Immature natural killer cell (primary cell): ENCODE measurements around the gene KRTAP10-9. TPM values are rescaled to one million over a fixed set of nuclear protein-coding genes. Genes with fewer than 3 reads are reported as not detected.
"Not testable (repeated sequence)": the region's sequence is repeated elsewhere in the genome, so short reads cannot be mapped to it uniquely, and the experiment has no call there.

Source experiments
- DNase-seq, 3 donors: peaks; one replicate each; pipeline ENCODE4 v3.0.0; 2022; ENCODE audit warnings: mixed read lengths in 1 of 3
- H3K27ac Mint-ChIP-seq, 6 donors: one replicate each; pipeline ENCODE4 v1.8.0; 2020; ENCODE audit warnings: mixed read lengths in 6 of 6, mild to moderate bottlenecking in 5 of 6, inconsistent platforms in 4 of 6, moderate library complexity in 3 of 6
- H3K27me3 Mint-ChIP-seq, 3 donors: one replicate each; pipeline ENCODE4 v1.8.0; 2020 to 2021; ENCODE audit warnings: low read depth in 3 of 3, mild to moderate bottlenecking in 3 of 3, mixed read lengths in 3 of 3, moderate library complexity in 3 of 3, inconsistent platforms in 1 of 3
- H3K36me3 Mint-ChIP-seq, 3 donors: one replicate each; pipeline ENCODE4 v1.8.0; 2020; ENCODE audit warnings: mixed read lengths in 3 of 3, inconsistent platforms in 2 of 3, mild to moderate bottlenecking in 2 of 3
- H3K4me1 Mint-ChIP-seq, 2 donors: one replicate each; pipeline ENCODE4 v1.8.0; 2020; ENCODE audit warnings: inconsistent platforms in 2 of 2, mild to moderate bottlenecking in 2 of 2, mixed read lengths in 2 of 2, moderate library complexity in 1 of 2
- H3K4me3 Mint-ChIP-seq, 5 donors: one replicate each; pipeline ENCODE4 v1.8.0; 2020; ENCODE audit warnings: mild to moderate bottlenecking in 5 of 5, mixed read lengths in 5 of 5, inconsistent platforms in 3 of 5, moderate library complexity in 3 of 5
- H3K9me3 Mint-ChIP-seq, 6 donors: one replicate each; pipeline ENCODE4 v1.8.0; 2020; ENCODE audit warnings: mild to moderate bottlenecking in 6 of 6, mixed read lengths in 6 of 6, inconsistent platforms in 4 of 6, moderate library complexity in 3 of 6
- polyA plus RNA-seq, 3 donors: library from polyadenylated mRNA; unstranded; fragments of 300-500 nt; fragmentation: Illumina TruSeq; gene quantifications; one replicate each; pipeline ENCODE4 v1.2.3, GENCODE V29; 2021

The KRTAP10-9 gene
- polyA plus RNA-seq, 3 donors from 2014 or later = not detected

DNA sequence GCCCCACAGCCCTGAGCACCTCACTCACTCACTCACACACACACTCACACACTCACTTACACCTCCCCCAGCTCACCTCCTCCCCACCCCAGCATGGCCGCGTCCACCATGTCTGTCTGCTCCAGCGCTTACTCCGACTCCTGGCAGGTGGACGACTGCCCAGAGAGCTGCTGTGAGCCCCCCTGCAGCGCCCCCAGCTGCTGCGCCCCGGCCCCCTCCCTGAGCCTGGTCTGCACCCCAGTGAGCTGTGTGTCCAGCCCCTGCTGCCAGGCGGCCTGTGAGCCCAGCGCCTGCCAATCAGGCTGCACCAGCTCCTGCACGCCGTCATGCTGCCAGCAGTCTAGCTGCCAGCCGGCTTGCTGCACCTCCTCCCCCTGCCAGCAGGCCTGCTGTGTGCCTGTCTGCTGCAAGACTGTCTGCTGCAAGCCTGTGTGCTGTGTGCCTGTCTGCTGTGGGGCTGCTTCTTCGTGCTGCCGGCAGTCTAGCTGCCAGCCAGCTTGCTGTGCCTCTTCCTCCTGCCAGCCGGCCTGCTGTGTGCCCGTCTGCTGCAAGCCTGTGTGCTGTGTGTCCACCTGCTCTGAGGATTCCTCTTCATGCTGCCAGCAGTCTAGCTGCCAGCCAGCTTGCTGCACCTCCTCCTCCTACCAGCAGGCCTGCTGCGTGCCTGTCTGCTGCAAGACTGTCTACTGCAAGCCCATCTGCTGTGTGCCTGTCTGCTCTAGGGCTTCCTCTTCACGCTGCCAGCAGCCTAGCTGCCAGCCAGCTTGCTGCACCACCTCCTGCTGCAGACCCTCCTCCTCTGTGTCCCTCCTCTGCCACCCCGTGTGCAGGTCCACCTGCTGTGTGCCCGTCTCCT is 19.7 kb downstream of the KRTAP10-9 start, which contains the start of gene KRTAP10-11:
KRTAP10-11 (plus strand) TSS at position 49 of the 856 bp plus-strand sequence; CDS start at position 94, 45 bp downstream.
- not testable (repeated sequence) for DNase-seq, H3K4me1 Mint-ChIP-seq, H3K27me3 Mint-ChIP-seq, H3K4me3 Mint-ChIP-seq
- Mint-ChIP-seq H3K36me3 (peaks cover 9 to 13% (median 11%) of the 10 kb centered on the region in 3 donors), H3K9me3 (peaks cover 10 to 30% (median 23%) of the 10 kb centered on the region in 6 donors), H3K27ac (peak within 1 kb of the TSS in 1 of 6 donors; percentile 49)

DNA sequence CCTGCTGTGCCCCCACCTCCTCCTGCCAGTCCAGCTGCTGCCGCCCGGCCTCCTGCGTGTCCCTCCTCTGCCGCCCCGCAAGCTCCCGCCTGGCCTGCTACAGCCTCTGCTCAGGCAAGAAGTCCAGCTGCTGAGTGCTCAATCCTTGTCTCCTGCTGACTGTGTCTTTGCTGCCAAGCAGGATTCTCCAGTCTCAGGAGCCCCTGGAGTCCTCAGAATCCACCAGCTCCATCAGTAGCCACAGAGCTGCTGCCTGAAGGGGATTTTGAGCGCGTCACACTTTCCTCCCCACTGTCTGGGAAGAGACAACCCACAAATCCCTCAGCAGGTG is 20.3 kb downstream of the KRTAP10-9 start:
- Mint-ChIP-seq H3K36me3 (peaks cover 9 to 13% (median 11%) of the 10 kb centered on the region in 3 donors), H3K27me3 (peaks cover 4 to 10% (median 5%) of the 10 kb centered on the region in 3 donors), H3K27ac (no peak overlapping the region), H3K4me3 (no peak overlapping the region), H3K4me1 (no peaks in the 10 kb centered on the region), H3K9me3 (peaks cover 10 to 30% (median 23%) of the 10 kb centered on the region in 6 donors)
- no peak for DNase-seq

DNA sequence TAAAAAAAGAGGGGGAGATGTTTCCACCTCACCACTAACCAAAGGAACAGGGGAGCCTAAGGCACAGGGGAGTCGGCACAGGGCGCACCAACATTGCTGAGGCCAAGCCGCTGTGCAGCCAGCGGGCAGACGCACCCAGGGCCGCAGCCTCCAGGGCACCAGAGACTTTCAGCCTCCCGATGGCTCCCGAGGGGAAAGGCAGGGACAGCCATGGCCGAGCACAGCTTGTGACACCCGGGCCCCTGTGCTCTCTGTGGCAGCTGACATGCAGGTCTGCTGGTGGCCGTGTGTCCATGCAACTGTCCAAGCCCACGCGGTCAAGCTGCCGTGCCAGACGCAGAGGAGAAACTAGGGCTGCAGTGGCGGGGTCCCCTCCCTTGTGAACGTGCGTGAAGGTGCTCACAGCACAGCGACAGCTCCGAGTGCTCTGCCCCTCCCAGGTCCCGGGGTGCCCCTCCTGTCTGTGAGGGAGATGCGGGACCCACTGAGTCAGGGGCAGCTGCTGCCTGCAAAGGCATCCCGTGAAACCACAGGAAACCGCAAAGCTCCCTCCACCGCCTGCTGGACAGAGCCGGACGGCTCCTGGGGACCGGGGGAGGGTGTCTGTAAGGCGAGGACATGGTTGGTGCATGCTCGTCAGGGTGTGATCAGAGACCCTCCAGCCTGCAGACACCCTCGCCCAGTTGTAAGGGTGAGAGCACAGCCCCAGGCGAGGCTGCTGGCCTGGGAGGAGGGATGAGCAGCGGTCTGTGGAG is 21.8 kb downstream of the KRTAP10-9 start:
- H3K9me3 Mint-ChIP-seq = peaks cover 8 to 20% (median 18%) of the 10 kb centered on the region in 6 donors
- H3K4me3 Mint-ChIP-seq = no peak overlapping the region
- no peak overlapping the region for H3K27ac Mint-ChIP-seq
- H3K27me3 Mint-ChIP-seq = peaks cover 0 to 10% (median 5%) of the 10 kb centered on the region in 3 donors
- DNase-seq = no peak
- H3K4me1 Mint-ChIP-seq = peaks cover 0 to 3% of the 10 kb centered on the region in 2 donors
- H3K36me3 Mint-ChIP-seq = peaks cover 9 to 13% (median 11%) of the 10 kb centered on the region in 3 donors

DNA sequence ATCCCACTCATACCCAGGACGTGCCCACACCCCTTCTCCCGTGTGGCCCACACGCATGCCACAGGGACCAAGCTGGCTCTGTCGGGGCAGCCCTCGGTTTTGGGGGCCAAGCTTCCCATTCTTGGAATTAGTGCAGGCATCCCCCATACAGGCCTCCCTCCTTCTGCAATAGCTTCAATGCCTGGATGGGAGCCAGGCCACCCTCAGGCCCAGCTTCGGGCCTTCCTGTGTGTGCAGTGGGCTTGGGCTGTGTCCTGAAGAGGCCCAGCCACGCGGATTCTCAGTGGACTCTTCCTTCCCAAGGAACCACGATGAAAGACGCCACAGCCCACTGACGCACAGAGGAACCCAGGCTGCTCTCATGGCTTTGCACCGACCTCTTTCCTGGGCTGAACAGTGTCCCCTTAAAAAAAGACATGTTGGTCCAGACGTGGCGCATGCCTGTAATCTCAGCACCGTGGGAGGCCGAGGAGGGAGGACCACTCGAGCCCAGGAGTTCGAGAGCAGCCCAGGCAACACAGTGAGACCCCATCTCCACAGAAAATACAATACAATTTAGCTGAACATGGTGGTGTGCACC is 22.7 kb downstream of the KRTAP10-9 start:
- Mint-ChIP-seq H3K9me3 (peaks cover 8 to 11% (median 9%) of the 10 kb centered on the region in 6 donors), H3K27ac (no peak overlapping the region), H3K4me3 (no peak overlapping the region), H3K36me3 (peaks cover 3 to 5% (median 5%) of the 10 kb centered on the region in 3 donors), H3K4me1 (peaks cover 1 to 10% of the 10 kb centered on the region in 2 donors), H3K27me3 (peaks cover 1 to 7% (median 3%) of the 10 kb centered on the region in 3 donors)
- DNase-seq = no peak

DNA sequence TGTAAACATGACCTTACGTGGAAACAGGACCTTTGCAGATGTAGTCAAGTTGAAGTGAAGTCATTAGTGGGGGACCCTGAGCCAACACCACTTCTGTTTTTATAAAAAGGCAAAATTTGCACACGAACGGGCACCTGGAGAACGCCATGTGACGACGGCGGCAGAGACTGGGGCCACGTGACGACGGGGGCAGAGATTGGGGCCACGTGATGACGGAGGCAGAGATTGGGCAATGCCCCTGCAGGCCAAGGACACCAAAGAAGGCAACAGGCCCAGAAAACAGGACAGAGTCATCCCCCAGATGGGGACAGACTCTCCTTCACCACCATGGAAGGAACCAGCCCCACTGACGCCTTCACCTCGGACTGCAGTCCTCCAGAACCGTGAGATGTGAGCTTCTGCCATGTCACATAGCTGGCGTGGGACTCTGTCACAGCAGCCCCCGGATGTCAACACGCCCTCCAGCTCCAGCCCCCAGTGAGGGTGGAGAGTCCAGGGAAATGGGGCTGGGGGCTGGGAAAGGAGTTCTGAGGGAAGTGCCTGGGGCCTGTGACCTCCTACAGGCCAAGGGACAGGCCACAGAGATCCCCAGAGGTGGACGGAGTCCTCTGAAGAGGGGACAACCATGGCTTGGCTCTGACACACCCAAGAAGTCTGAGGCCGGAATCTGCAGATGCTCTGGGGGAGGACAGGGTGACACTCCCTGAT is 23.5 kb downstream of the KRTAP10-9 start:
- H3K4me1 Mint-ChIP-seq = peaks cover 8 to 18% of the 10 kb centered on the region in 2 donors

DNA sequence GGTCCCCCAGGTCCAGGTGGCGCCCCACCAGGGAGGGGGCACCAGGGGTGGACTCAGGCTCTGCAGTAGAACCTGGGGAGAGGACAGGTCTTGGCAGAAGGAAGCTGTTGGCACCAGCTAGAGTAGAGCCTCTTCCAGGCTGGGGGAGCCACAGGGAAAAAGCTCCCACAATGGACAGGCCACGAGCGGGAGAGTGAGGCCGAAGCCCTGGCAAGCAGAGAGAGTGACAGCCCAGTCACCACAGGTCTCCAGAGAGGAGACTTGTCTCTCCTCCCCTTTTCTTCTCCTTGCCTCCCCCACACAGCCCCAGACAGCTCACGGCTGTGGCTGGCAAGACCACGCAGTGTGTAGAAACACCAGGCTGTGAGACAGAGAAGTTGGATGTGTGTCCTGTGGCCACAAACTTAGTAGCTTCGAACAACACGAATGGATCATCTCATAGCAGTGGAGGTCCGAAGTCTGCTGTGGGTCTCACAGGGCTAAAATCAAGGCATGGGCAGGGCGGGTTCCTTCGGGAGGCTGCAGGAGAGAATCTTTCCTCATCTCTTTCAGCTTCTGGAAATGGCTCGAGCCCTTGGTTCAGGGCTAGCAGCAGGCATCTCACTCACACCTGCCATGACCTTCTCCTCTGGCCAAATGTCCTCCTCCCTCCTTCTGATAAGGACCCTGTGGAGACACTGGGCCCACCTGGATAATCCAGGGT is 24.2 kb downstream of the KRTAP10-9 start:
- DNase-seq = no peak
- Mint-ChIP-seq H3K4me3 (no peak overlapping the region), H3K36me3 (peaks cover 0 to 3% (median 0%) of the 10 kb centered on the region in 3 donors), H3K9me3 (peaks cover 0 to 4% (median 1%) of the 10 kb centered on the region in 6 donors), H3K4me1 (peaks cover 12 to 24% of the 10 kb centered on the region in 2 donors), H3K27me3 (peaks cover 1 to 5% (median 2%) of the 10 kb centered on the region in 3 donors), H3K27ac (peak overlapping the region in 3 of 6 donors; percentile 46 to 80 (median 49))

More for the DNA sequence above, 23.5 kb downstream of the KRTAP10-9 start:
- Mint-ChIP-seq H3K27ac (peak overlapping the region in 2 of 6 donors; percentile 21 to 75), H3K36me3 (no peaks in the 10 kb centered on the region), H3K9me3 (peaks cover 2 to 4% (median 3%) of the 10 kb centered on the region in 6 donors), H3K4me3 (no peak overlapping the region), H3K27me3 (peaks cover 1 to 5% (median 2%) of the 10 kb centered on the region in 3 donors)
- DNase-seq = no peak

DNA sequence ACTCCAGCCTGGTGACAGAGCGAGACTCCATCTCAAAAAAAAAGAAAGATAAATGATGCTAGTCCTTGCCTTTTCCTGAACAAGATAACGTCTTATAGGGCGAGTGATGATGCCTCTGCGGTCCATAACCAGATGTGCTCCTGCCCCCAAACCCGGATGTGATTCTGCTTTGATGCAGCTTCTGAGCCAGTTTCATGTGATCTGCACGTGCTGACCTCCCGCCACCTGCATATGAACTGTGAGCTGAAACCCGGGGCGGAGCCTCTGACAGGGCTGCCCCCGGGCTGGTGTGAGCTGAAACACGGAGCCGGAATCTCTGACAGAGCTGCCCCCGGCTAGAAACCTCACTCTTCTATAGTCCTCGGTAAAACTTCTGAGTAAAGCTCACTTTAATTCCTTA is 26.2 kb downstream of the KRTAP10-9 start:
- Mint-ChIP-seq H3K36me3 (peaks cover 10 to 16% (median 12%) of the 10 kb centered on the region in 3 donors), H3K9me3 (peaks cover 6 to 18% (median 13%) of the 10 kb centered on the region in 6 donors), H3K27ac (no peak overlapping the region), H3K4me1 (peaks cover 32 to 44% of the 10 kb centered on the region in 2 donors), H3K27me3 (peaks cover 4 to 14% (median 8%) of the 10 kb centered on the region in 3 donors), H3K4me3 (no peak overlapping the region)
- DNase-seq = no peak

DNA sequence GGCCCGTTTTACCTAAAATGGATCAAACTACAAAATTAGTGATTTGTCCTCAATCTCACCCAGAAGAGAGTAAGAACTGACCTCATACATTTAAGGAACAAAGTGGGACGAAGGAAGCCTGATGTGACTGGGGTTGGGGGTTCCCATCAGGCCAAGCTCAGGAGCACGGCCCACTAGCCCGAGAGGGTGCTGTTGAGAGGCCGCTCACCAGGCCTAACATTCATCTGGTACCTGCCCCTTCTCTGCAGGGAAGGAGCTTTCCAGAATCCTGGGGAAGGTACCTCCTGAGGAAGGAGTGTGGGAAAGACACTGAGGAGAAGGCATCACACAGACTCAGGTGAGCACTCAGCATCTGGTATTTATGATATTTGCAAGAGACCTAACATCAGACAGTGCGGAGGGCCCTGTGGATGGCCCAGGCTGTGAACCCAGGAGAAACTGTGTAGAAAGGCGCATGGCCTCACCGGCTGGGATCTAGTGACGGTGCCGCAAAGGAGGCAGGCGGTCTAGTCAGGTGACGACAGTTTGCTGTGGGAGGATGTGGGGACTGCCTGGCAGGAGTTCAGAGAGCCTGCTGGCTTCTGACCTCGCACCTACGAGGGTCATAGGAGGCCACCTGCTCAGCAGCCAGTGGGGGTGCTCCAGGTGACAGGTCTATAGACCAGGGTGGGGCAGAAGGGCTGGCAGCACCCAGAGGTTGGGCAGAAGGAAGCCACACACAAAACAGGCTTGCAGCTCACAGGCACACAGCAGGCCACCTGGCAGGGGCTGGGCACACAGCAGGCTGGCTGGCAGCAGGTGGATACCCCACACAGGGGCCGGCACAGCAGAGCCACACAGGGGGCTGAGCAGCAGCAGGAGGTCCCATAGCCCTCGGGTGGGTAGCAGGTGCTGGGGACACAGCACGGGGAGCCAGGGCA is 27.0 kb downstream of the KRTAP10-9 start:
- peak overlapping the region in 2 of 5 donors; percentile 13 to 41 for H3K4me3 Mint-ChIP-seq
- DNase-seq = peak in 1 of 3 donors; percentile 52
- H3K36me3 Mint-ChIP-seq = peaks cover 10 to 16% (median 12%) of the 10 kb centered on the region in 3 donors
- peak overlapping the region; percentile 37 to 85 (median 70) for H3K27ac Mint-ChIP-seq
- peaks cover 40 to 52% of the 10 kb centered on the region in 2 donors for H3K4me1 Mint-ChIP-seq
- H3K9me3 Mint-ChIP-seq = peaks cover 6 to 18% (median 13%) of the 10 kb centered on the region in 6 donors
- H3K27me3 Mint-ChIP-seq = peaks cover 4 to 15% (median 13%) of the 10 kb centered on the region in 3 donors

DNA sequence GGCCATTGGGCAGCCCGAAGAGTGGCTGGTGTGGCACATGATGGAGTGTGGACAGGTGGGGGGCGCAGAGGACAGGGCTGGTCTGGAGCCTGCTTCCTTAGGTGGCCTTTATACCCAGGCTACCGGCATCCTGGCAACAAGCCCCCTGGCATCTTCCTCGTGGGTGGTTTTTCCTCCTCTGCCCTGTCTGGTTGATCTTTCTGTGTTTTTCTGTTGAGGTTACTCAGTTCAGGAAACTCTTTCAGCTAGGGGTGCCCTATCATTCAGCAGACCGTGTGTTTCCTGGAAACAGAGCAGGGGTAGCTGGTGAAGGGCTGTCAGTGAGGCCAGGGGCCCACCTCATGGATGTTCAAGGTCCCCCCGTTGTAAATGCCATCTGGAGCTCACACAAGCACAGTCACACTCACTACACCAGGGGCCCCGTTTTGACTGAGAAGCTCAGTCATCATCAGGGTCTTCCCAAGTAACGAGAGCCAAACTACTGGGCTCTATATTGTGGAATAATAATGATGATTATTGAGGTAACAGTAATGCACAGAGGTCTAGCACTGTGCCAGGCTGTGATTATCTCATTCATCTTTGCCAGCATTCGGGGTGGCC is 27.8 kb downstream of the KRTAP10-9 start, which contains the start of gene KRTAP12-4:
KRTAP12-4 (minus strand) TSS at position 84 of the 600 bp plus-strand sequence; CDS start at position 39, 45 bp downstream.
- no peak for DNase-seq
- Mint-ChIP-seq H3K4me1 (peaks cover 48 to 60% of the 10 kb centered on the region in 2 donors), H3K4me3 (peak within 1 kb of the TSS in 4 of 5 donors; percentile 13 to 53 (median 38)), H3K36me3 (peaks cover 10 to 16% (median 12%) of the 10 kb centered on the region in 3 donors), H3K9me3 (peaks cover 6 to 18% (median 13%) of the 10 kb centered on the region in 6 donors), H3K27ac (peak within 1 kb of the TSS; percentile 42 to 85 (median 73)), H3K27me3 (peaks cover 4 to 18% (median 15%) of the 10 kb centered on the region in 3 donors)

DNA sequence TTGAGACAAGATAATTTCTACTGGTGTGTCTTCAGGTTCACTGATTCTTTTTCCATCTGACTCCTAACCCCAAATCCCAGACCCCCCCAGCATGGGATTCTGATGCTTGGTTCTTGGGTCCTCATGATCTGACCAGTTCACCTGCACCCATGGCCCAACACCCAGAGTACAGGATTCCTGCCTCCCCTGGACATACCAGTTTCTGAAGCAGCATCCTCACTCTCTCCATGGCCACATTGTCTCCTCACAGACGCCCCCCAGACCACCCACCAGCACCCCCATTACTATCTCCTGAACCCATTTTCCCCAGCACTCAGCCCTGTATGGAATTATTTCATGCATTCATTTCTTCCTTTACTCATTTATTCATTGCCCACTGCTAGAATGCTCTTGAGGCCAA is 30.0 kb downstream of the KRTAP10-9 start:
- Mint-ChIP-seq H3K27me3 (peaks cover 4 to 19% (median 15%) of the 10 kb centered on the region in 3 donors), H3K36me3 (peaks cover 10 to 19% (median 12%) of the 10 kb centered on the region in 3 donors), H3K4me1 (peaks cover 50 to 64% of the 10 kb centered on the region in 2 donors), H3K4me3 (peak overlapping the region; percentile 60 to 90 (median 72)), H3K27ac (peak overlapping the region; percentile 93 to 99 (median 97)), H3K9me3 (peaks cover 6 to 18% (median 13%) of the 10 kb centered on the region in 6 donors)
- no peak for DNase-seq
